Stimulated activated CD4-positive, alpha-beta T cell treated with anti-CD3 and anti-CD28 coated beads, Interleukin-2, amount 100 ng/mL, for 4 hours (primary cell): ENCODE measurements around the gene CACNA2D3.

Source experiments
- DNase-seq: peaks from one replicate; pipeline ENCODE4 v3.0.0-alpha.2; 2020; ENCODE audit warnings: low read depth

The CACNA2D3 gene

DNA sequence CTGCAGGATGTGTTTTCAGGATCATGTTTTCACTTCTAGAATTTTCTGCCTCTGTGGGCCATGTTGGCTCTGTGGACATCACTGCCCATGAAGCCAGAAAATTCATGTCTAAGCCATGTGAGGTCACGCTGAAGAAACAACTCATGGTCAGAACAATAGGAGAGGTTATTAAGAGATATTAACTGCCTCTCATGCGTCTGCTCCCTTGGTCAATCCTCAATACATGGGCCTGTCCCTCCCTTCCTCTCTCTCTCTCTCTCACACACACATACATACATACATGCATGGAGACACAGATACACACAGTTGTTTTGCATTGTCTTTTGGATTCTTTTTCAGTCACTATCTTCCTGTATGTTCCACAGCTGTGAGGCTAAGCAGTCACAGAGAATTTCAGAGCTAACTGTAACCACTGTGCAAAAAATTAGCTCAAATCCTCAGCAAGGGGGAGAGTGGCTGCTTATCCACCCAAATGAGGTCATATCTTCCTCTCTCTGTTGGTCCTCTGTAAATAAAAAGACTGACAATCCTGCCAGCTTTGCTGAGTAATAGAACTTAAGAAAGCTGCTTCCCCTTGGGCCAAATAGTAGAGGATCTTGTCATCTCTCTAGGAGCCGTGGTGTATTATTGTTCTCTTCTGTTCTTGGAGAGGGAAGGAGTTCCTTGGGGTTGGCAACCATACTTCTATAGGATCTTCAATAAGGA lies 759.9 kb downstream of the CACNA2D3 start:
- no peak for DNase-seq

DNA sequence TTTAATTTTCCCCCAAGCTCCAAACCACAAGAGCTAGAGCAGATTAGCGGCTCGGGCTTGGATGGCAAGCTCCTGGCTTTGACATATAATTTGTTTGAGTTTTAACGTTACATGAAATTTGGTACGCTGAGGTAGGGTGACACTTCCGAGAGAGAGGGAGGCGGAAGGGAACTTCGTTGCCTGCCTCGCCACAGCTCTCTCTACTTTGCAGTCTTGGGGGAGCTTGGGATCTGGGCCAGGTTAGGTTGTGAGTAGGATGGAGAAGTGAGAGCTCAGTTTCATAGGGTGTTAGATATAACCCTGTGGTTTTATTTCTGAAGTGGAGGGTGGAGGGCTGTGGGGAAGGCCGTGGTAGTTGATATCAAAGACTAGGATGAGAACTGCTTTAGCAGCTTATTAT lies 765.8 kb downstream of the CACNA2D3 start:
- DNase-seq = no peak

DNA sequence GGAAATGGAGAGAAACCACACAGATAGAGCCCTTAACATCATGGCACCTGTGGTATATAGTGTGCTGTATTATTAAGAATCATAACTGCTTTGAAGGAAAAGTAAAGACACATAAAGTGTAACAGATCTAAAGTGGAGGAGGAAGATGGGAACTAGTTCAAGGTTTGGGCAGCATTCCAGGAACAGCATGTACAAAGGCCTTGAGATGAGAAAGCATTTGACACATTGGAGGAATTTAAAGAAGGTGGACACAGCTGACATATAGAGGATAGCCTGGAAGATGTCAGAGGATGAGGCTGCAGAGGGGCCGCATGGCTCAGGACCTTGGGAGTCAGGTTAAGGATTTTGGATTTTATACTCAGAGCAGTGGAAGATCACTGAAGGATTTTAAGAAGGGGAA lies 766.5 kb downstream of the CACNA2D3 start:
- no peak for DNase-seq

DNA sequence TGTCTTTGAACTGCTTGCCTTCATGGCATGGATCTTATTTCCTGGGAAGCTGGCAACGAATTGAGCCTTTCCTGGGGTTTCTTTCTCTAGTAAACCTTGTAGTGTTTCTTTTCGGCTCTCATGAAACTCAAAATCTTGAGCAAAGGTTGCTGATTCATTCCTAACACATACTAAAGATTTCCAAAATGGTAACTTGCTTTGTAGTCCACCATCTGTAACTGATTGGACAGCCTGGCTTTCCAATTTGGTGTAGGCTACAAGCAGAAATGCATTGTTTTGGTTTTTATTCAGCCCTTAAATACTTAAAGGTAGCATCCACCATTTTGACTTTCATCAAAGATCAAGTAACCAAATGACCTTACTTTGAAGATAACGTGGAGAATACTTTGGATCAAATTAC lies 767.4 kb downstream of the CACNA2D3 start:
- no peak for DNase-seq

DNA sequence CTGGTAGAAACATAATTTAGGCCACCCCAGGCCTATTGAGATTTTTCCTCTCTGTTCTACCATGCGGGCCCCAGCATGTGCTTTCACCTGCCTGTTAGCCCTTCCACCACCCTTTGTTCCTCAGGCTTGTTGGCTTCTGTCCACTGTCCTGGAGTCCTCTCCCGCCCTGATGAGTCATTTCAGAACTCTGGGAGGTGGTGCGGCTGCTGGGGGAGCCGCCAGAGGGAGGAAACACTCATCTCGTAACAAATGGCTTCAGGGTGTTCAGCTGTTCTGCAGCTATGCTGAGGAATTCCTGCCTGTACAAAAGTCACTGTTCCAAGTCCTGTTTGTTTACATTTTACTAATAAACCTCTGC lies 769.2 kb downstream of the CACNA2D3 start:
- DNase-seq = no peak

DNA sequence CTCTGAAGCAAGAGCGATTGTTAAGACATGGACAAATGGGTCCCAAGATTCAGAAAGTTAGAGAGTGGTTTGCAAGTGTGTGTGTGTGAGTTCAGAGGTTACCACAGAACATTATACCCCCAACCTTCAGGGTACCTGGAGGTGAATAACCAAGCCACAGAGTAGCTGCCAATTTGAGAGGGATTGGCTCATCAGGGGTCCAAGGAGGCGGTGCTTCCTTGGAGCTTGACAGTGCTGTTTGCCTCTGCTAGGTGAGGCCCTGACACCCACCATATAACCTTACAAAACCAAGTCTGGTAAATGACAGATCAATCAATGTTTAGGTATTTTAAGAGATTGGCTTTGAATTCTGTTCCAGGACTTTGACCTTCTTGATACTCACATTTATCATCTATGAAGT lies 769.8 kb downstream of the CACNA2D3 start:
- DNase-seq = no peak

DNA sequence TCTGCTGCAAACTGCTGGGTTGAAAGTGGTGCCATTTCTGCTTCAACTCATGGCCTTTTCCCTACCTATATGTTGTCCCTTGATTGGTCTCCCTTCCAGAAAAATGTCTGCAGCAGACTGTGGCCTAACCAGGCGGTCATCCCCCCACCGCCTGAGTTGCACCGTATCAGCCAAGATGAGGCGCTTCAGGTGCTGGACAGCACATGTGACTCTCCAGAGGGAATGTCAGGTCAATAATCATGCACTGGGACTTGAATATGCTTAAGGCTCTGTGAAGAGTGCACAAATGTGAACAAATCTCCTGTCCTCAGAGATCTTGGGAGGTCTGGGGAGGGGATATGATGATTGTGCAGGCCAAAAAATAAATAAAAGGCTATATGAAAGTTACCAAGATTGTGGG lies 773.3 kb downstream of the CACNA2D3 start:
- DNase-seq = no peak

DNA sequence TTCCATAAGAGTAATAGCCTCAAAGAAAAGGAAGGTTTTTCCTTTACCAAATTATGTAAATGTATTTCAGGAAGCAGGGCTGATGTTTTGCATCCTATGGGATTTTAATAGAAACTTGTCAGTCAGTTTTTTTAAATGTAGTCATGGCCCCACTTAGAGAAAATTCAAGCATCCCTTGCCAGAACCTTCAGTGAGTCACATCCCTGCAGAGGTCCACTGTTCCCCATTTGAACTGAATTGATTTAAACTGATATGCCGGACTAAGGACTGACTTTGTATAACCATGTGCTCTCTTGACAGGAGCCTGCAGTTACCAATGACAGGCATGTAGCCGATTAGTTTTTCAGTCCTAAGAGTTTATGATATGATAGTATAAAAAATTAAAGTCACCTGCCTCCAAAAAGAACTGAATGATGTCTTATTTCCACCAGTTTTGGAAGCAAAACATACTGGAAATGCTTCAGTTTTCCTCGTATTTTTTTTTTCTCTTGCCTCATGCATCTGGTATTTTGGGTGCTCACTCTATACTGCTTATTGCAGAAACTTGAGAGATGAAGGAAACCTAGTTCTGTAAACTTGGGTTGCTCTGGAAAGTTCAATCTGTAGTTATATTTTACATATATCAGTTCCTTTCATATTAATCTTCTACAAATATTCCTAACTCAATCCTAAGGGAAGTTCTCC lies 774.8 kb downstream of the CACNA2D3 start:
- no peak for DNase-seq

DNA sequence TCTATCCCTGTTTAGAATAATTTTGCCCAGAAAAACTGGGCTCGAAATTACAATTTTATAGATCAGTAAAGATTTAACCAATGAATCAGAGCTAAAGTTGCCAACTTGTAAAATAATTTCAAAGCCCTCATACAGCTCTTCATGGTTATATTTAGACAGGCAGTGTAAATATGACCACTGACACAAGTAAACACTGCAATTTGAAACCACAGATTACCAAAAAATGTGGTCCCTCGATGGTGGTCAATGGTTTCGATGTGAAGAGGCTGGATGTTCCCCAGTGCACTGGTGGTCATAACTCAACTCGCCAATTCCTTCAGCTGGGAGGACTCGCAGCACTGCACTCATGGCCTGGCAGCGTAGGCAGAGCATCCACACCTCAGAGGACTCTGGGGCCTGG lies 776.9 kb downstream of the CACNA2D3 start:
- DNase-seq = no peak

DNA sequence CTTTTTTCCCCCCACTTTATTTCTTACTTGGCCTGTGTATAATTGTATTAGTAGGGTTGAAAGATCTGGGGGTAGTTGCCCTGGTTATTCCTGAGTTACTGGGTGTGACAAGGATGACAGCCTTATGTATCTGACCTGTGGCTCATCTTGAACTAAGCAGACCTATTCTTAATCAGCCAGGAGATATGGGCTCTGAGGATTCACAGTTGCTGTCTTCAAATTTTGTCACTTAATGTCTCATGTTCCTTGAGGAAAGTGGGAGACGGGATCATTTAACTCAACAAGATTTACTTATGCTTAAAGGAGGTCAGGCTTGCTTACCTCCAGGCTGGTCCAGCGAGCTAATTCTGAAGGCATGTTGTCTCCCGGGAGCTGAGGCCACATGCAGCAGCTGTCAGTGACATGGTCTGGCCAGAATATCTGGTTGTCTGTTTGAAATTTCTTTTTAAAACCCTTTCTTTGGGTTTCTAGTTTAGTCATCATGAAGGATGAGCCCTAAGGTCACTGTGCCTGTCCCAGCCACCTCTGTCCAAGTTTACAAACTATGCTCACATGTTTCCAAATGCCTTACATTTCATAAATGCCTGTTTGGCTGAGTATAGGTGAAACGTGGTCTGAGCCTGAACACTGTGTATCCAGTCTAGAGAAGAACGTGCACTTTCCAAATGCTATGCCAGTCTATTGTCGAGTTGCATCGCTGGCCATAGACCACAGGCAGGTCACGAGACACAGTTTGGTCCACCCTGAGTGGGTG lies 778.7 kb downstream of the CACNA2D3 start:
- no peak for DNase-seq

DNA sequence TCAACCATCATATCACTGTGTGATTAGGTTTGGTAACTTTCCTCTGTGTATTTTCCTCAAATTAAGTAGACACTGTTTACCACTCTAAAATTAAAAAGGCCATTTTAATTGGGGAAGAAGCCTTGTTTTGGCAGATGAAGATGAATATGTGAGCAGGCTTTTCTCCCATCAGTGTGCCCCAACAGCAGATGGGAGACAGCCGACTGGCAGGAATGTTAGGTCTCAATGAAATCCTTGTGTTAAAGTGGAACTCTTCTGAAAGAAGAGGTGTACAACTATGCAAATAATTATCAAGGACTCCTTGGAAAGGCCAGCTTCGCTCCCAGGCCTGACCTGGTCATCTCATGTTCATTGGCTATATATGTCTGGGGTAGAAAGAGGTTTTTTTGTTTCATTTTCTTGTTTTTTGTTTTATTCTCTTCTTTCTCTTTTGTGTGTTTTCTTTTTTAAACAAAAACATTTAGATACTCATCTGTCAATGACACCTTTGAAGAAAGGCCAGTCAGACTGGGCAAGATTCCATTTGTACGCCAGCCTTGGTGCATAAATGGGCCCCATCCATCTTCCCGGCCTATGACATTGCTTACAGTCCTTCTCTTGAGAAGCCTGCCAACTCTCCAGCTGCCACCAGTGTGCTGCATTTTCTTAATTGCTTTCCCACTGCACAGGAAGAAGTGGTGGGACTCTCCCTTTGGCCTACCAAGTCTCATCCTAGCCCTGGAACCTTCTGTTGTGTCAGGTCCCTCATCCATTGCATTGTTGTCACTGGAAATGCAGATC lies 779.7 kb downstream of the CACNA2D3 start:
- DNase-seq = no peak

DNA sequence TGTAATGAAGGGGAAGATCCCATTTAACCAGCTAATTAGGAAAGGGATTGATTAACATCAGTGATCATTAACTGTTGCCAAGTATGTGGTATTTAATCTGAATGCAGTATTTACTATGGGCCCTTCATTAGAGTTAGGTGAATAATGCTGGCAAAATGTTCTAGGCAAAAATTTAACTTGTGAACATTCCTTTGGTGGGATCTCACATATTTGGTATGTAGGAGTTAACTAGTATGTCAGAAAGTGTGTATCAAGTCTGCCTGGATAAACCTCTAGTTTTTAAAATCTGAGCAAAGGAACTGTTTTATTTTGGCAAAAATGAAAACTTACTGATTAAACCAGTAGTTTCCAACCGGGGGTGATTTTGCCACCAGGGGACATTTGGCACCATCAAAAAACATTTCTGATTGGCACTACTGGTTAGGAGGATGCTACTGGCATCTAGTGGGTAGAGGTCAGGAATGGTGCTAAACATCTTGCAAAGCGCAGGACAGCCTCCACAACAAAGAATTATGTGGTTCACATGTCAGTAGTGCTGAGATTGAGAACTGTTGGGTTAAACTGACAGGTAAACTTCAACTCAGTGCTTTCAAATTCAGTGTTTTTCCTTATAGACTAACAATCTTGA lies 783.0 kb downstream of the CACNA2D3 start:
- no peak for DNase-seq

DNA sequence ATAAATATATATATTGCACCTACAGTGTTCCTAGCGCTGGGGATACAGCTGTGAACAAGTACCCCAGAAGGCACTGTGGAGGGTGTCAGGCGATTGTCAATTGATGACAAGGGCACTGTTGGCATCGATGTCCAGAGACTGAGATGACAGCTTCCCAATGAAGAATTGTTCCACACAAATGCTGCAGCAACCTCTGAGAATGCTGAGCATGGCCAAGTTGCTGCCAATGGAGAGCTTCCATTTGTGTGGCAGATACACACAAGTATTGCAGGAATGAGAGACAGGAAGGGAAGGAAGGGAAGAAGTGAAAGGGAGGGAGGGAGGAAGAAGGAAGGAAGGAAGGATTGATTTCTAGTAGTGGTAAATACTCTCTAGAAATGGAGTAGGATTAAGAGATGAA lies 783.6 kb downstream of the CACNA2D3 start:
- no peak for DNase-seq

DNA sequence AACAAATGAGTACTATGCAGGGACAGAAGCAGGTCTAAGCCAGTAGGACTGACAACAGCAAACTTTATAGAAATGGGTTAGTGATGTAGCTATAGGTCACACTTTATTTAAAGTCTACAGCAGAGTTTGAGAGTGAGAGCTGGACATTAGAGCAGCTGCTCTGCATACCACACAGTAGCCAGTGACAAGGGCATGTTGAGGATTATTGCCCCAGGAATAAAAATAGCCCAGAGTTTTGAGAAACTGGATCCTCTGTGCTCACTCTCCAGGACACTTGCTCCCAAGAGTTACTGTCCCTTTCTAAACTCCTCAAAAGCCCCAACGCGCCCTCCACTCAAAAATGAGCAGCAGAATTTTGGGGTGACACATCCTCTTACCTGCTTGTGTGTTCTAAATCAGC lies 784.4 kb downstream of the CACNA2D3 start:
- DNase-seq = no peak

DNA sequence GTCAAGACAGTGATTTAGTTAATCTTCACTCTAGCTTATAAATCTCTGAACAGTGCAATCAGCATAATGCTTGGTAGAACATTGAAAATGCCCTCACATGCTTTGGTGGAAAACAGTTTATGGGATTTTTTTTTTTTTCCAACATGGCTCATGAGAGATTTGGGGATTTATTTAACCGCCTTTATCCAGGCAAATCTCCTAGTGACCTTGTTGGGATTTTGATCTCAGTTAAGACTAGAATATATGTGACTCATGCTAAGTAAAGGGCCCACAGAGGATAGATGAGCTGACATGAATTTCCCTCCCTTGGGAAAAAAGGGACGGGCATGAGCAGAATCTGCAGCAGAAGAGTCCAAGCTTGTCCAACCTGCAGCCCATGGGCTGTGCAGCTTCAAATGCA lies 786.8 kb downstream of the CACNA2D3 start:
- DNase-seq = no peak

DNA sequence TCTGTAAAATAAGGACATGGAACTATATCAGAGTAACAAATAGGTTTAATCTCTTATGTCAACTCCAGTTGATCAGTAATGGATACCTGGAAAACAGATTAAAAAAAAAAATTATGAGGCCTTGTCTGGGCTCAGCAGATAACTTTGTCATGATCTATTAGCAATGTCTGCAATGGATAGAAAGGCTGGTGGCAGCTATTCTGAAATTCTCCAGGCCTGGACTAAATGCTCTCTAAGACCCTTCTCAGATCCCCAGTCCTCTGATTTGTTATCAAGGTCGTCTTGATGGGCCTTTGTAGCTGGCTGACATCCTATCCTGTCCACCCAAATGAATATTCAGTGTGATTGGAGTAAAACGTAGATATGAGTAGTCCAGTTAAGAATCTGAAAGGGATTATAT lies 791.8 kb downstream of the CACNA2D3 start:
- DNase-seq = no peak

DNA sequence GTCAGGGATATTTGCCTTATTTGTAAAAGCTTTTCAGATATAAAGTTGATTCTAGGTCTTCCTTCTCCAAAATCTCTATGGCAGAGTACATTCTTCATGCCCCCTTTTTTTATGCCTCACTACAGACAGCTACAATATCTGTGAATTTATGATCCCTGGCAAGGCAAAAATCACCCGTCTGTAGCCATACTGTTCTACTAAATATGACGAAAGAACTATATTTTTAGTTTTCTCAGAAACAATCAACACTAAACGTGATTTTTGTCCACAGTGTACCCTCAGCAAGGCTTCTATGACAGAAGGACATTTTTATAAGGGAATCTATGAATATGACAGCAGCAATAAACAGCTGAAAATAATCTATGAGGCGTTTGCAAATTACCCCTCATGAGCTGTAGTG lies 792.8 kb downstream of the CACNA2D3 start:
- DNase-seq = no peak

DNA sequence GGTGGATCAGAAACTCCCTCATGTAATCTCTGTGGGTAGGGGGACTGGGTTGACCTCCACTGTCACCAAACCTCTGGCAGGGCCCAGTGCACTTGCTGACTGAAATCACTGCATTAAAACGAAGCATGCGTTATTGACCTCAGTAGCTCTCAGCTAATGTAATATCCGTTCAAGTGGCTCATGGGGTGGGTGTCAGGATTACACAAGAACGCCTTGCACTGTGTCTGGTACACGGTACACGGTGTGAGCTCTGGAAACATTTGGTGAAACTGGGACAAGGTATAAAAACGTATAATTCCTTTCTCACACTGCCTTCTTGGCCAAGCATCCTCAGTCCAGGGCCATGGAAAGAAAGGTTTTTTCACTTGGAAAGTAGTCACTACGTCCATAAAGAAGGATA lies 793.6 kb downstream of the CACNA2D3 start:
- DNase-seq = no peak

DNA sequence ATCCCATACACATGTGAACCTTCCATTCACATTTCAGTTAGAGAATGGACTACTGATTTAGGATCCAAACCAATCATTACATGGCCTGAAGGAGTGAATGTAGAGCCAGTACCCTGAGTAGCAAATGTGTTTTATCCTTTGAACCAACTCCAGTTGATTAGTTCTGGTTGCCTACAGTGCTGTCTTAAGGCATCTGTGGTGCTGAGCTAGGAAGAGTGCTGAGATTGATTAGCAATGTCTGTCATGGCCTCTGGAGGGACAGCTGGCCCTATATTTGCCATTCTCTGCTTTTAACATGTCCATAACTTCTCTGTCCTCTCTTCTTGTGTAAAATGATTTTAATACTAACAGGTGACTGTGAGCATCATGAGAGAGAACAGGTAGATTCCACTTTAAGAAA lies 794.4 kb downstream of the CACNA2D3 start:
- DNase-seq = no peak

DNA sequence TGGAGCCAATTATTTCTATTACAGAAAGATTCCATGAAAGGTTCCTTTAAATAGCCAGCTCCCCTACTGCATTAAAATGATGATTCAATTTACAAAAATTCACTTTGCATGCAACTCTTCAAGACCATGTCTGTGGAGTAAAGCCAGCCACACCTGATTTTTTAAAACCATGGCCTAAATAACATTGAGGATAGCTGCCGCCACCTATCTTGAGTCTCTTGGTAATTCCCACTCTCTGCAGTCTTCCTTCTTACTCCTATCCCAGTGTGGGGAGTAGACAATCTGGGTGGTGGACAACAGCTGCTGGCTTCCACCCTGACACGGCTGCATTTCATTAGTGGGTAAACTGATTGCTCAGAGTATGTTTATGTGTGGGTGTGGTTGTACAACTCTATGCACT lies 794.8 kb downstream of the CACNA2D3 start:
- DNase-seq = no peak

DNA sequence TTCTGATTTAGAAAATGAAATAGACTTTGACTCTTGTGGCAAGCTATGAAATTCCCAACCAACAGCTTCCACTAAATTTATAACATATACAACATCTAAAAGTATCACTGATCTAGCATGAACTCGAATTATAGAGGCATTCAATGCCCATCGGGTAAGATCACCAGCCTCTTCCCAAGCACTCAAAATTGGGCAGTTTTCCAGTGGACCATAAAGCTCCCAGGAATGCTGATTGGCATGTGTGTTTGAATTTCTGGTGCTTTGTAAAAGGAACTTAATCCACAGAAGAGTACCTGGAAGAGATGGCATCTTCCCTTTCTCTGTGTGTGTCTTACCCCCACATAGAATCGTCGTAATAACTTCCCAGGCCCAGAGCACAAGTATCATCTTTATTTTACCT lies 795.5 kb downstream of the CACNA2D3 start:
- no peak for DNase-seq

DNA sequence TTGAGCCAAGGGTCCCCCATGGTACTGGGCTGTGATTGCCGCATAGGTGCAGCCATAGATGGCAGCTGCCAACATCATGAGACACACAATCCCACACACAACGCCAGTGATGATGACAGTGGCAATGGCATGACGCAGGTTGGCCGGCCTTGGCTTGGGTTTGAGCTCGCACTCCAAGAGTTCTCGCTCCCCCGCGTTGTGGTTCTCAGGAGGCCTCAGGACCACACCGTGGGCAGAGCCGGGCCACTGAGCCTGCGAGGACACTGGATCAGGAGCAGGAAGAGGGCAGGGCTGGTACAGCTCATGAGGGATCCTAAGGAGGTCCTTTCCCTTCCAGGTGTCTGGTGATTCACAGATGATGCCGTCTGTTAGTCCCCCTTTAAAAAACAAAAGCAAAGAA lies 796.2 kb downstream of the CACNA2D3 start:
- no peak for DNase-seq
